Measurements from ENCODE around the gene FBXL17.

- TF ChIP-seq CTCF (IDR thresholded peaks at IDR 0.05) (no peak), POLR2A (IDR thresholded peaks at IDR 0.05) (no peak)
Observed at GRCh38 chr5:107930092-107930491, 451.8 kb downstream of the FBXL17 start.

All from Peyer's patch (tissue), 4 donors.